Raji (cell line): ENCODE data around the gene DUS4L.
A peak's percentile ranks its signal among the peaks of the same experiment; 100 is the strongest.

Source experiments
- POLR2A ChIP-seq: IDR thresholded peaks from 2 replicates; pipeline ENCODE4 v1.6.1; 2011; ENCODE audit warnings: low read depth, low read length, control low read depth; ENCODE audit not compliant: insufficient read depth

The DUS4L gene

GRCh38 chr7:107563775-107564552, at the start of gene DUS4L, which contains the start of gene COG5:
Gene DUS4L (plus strand): TSS chr7:107563971. CDS start chr7:107567071, 3,100 bp downstream.
Gene COG5 (minus strand): TSS chr7:107563920. CDS start chr7:107563896, 24 bp downstream.
- peak; percentile 95 for TF ChIP-seq POLR2A

- no peak for TF ChIP-seq POLR2A
Observed at GRCh38 chr7:107526672-107527071, 37.1 kb upstream of the DUS4L start.

GRCh38 chr7:107527196-107527595, 36.6 kb upstream of the DUS4L start:
- TF ChIP-seq POLR2A: no peak

- TF ChIP-seq POLR2A: no peak
Observed at GRCh38 chr7:107528461-107528860, 35.3 kb upstream of the DUS4L start.

GRCh38 chr7:107530751-107531150, 33.0 kb upstream of the DUS4L start:
- TF ChIP-seq POLR2A: no peak

- no peak for TF ChIP-seq POLR2A
Observed at GRCh38 chr7:107534139-107534538, 29.6 kb upstream of the DUS4L start.

- TF ChIP-seq POLR2A: no peak
Observed at GRCh38 chr7:107538001-107538400, 25.8 kb upstream of the DUS4L start.

- TF ChIP-seq POLR2A: no peak
Observed at GRCh38 chr7:107543338-107543993, 20.3 kb upstream of the DUS4L start.

- no peak for TF ChIP-seq POLR2A
Observed at GRCh38 chr7:107544848-107545591, 18.8 kb upstream of the DUS4L start.

- TF ChIP-seq POLR2A: no peak
Observed at GRCh38 chr7:107551936-107552335, 11.8 kb upstream of the DUS4L start.

GRCh38 chr7:107555893-107556292, 7.9 kb upstream of the DUS4L start:
- no peak for TF ChIP-seq POLR2A

GRCh38 chr7:107559864-107560263, 3.9 kb upstream of the DUS4L start:
- TF ChIP-seq POLR2A: no peak

GRCh38 chr7:107560898-107561516, 2.8 kb upstream of the DUS4L start:
- no peak for TF ChIP-seq POLR2A

GRCh38 chr7:107563081-107563774, 543 bp upstream of the DUS4L start:
- no peak for TF ChIP-seq POLR2A
